M059J (cell line): ENCODE data around the gene OVOL1. TPM values are rescaled to one million over a fixed set of nuclear protein-coding genes. Genes with fewer than 3 reads are reported as not detected.

Experiments used
- DNase-seq: peaks from one replicate; pipeline ENCODE4 v3.0.0-alpha.2; 2012; ENCODE audit warnings: low read depth
- total RNA-seq: library from RNA; depleted of rRNA; stranded (reverse); fragments of >200 nt; shearing (Covaris generic); gene quantifications from 2 replicates; pipeline ENCODE4 v1.2.3, GENCODE V29; 2014

Gene OVOL1
- total RNA-seq, 1 experiment from 2014 or later = not detected

DNA sequence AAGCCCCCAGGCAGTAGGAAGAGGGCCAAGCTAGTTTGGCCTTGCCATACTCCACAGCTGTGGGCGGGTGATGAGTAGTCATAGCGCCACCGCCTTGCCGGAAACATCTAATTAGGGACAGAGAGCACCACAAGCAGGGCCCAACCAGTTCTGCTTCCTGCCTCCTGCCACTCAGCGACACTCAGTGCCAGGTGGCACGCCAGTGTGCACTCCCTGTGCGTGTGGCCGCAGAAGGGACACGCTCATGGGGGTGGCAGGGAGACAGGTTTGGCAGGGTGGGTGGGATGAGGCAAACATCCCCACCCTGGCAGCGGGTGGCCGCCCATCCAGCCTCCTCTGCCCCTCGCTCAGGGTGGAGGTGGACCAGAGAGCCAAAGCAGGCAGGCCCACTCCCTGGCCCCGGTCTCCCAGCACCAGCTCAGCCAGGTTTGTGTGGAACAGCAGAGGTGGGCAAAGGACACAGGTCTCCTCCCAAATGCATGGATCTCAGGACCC lies 4.9 kb downstream of the OVOL1 start:
- peak; percentile 60 for DNase-seq

DNA sequence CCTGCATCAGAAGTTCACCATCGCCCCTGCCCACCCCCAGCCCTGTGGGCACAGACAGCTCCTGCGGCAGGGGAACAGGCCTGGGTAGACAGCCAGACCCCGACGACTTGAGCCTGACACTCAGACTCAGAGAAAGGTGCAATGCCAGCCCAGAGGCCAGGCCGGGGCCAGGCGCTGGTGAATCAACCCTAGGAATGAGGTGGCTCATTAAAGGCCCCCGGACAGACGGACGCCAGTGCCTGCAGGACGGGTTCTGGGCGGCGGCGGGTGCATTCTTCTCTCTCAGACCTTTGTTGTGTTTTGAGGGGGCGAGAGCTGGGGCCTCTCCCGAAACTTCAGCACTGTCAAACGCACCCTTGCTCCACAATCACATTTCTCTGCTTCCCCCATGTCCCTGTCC lies 5.6 kb downstream of the OVOL1 start:
- peak; percentile 55 for DNase-seq

DNA sequence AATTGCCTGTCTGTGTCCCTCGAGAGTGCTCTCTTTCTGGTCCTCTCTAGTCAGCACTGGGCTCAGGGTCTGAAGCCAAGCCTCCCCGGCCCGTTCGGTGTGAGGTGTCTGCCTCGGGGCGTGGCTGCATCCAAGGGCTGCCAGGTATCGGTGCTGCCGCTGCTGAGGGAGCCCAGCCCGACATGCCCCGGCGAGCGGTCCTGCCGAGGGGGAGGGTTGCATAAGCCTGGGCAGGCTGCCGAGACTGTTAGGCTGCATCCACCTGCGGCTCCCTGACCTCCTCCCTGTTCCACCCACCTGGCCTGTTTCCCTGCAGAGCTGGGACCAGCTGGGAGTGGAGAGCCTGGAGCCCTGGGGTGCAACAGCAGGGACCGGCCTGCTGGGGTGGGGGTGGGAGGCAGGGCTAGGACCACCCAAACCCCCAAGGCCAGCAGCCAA lies 6.3 kb downstream of the OVOL1 start:
- DNase-seq = no peak

DNA sequence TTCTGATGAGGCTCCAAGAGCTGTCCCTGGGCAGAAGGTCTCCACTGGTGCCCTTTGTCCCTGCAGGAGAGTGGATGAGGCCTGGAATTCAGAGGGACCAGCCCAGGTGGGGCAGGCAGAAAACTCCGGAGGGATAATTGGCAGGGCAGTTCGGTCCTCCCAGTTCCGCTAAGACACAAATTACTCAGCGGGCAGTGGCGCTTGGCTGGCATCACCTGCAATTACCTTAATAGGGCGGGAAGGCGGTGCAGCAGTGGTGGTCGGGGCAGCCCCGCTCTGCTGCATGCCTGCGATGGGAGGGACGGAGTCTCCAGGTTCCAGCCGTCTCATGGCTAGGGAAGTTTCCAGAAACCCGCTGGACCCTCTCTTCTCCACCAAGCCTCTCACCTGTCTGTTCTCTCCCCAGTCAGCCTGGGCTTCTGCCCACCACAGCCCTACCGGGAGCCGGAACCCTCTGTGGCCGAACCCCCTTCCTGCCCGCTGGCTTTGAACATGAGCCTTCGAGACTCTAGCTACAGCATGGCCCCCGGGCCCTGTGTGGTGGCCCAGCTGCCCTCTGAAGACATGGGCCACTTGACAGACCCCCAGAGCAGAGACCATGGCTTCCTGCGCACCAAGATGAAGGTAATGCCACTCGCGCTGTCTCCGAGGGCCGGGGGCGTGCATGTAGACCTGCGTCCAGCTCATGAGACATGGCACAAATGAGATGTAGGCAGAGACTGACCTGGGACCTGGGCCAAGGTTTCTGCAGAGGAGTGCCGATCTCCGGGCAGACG lies 7.0 kb downstream of the OVOL1 start:
- DNase-seq = no peak

DNA sequence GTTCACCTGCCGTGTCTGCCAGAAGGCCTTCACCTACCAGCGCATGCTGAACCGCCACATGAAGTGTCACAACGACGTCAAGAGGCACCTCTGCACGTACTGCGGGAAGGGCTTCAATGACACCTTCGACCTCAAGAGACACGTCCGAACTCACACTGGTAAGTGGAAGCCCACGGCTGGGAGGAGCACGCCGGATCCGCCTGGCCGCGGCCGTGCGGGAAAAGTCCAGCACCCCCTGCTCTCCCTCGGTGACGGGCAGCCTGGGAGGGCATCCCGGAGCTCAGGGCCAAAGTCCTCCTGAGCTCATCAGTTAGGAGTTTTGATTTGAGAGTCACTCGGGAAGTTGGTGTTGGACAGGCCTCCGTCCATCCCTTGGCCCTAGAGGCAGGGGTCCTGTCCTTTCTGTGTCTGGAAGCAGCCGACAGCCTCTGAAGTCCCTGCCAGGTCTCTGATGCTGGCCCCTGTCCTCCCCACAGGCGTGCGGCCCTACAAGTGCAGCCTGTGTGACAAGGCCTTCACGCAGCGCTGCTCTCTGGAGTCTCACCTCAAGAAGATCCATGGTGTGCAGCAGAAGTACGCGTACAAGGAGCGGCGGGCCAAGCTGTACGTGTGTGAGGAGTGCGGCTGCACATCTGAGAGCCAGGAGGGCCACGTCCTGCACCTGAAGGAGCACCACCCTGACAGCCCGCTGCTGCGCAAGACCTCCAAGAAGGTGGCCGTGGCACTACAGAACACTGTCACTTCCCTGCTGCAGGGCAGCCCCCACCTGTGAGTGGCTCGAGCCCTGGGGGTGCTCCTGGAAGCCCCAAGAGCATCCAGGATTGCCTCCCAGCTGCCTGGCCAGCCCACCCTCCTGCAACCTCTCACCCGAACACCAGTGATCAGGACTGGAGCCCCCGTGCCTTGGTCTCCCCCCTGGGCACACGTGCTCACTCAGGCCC lies 8.0 kb downstream of the OVOL1 start:
- DNase-seq = no peak

DNA sequence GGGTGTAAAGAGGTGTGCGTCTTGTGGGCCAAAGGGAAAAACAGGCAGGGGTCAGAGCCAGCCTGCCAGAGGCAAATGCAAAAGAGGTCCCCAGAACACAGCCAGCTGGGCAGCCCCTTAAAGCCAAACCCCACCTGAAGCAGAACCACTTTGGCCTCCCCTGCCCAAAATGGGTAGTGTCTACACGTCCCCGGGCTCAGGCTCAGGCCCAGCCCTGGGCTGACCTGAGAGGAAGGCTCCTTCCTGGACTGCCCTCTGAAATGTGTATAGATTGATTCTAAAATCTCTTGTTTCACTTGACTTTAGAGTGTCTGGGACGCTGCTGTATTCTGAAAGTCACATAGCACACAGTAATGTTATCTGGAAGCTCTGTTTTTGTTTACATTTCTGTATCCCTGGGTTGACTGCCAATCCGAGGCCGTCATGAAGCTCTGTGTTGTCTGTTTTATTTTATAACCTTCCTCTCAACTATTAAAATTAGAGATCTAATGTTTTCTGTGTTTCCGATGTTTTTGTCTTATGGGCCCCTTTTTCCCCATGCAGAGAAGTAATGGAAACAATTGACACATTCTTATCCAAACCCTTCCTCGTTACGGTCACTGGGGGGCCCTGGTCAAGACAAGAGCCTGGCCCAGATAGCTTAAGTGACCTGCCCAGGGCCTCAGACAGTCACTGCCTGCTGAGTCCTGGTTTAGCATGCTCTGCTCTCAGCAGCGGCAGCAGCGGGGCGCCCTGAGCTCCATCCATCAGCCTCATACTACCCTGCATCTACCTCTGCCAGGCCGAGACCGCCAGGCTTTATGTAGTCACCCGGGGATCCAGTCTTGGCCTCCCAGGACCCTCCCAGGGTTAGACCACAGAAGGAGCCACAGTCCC lies 10.1 kb downstream of the OVOL1 start:
- no peak for DNase-seq

DNA sequence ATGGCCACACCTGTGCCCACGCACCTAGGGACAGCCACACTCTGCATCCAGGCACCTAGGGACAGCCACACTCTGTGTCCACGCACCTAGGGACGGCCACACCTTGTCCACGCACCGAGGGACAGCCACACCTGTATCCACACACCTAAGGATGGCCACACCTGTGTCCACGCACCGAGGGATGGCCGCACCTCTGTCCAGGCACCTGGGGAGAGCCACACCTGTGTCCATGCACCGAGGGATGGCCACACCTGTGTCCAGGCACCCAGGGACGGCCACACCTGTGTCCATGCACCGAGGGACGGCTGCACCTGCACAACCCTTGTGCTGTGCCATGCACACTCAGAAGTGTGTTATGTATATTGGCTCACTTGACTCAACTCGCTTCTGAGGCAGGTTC lies 10.8 kb downstream of the OVOL1 start:
- DNase-seq = no peak

DNA sequence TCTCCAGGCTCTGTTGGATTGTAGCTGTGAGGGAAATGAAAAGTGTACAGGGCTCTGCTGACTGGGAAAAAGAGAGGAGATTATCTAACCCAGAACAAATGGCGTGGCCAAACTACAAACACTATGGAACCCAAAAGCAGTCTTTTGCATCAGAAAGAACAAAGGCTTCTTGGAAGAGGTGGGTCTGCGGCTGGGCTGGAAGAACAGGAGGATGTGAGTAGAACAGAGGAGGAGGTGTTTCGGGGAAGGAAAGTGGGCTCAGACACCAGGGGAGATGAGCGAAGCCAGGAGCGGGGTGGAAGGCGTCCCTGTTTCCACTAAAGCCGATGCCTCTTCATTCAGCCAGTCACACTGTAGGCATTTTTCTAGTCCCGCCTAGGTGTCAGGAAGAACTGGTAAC lies 12.0 kb downstream of the OVOL1 start:
- DNase-seq = no peak

DNA sequence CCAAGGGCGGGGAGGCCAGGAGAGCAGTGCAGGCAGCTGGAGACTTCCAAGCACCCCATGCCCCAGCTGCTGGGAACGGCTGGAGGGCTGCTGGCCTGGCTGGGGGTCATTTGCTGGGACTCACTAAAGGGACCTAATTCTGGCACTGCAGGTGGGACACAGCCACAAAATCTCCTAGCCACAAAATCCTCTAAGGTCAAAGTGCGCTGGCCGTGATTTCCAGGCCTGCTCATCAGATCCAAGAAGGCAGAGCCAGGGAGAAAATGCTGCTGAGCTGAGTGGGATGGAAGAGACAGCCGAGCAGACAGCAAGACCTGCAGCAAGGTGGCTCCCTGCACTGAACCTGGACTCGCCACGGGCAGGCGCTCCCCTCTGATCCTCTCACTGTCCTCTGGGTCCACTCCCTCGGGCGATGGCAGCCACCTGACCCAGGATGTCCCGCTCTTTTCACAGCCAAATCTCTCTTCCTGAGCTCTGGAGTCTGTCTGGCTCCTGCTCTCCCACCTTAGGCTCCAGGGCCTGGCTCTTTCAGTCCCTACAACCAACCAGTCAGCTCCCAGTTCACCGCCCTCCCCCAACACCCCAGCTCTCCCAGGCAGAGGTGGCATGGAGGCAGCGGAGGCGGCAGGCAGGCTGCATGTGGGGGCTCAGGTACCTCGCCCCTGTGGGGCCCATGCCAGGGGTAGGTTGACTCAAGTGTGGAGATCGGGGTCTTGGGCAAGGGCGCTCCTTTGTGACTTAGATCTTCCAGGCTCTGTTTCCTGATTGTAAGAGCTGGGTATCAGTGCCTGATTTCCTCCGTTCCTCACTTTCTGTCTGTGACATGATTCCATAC lies 14.5 kb downstream of the OVOL1 start:
- DNase-seq = no peak

DNA sequence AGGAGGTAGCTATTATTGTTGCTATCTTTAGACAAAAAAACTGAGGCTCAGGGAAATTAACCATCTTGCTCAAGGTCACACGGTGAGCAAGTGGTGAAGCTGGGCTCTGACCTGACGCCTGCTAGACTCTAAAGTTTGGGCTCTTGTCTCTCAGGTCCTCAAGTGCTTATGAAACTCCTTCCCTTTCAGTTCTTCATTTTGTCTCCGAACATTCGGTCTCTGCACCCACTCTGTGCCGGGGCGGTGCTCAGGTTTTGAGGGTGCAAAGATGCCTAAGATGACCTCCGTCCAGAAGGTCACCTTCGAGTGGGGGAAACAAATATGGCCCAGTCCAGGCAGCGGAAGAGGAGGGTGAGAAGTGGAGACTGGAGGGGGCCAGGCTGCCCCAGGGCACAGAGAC lies 16.0 kb downstream of the OVOL1 start:
- no peak for DNase-seq

DNA sequence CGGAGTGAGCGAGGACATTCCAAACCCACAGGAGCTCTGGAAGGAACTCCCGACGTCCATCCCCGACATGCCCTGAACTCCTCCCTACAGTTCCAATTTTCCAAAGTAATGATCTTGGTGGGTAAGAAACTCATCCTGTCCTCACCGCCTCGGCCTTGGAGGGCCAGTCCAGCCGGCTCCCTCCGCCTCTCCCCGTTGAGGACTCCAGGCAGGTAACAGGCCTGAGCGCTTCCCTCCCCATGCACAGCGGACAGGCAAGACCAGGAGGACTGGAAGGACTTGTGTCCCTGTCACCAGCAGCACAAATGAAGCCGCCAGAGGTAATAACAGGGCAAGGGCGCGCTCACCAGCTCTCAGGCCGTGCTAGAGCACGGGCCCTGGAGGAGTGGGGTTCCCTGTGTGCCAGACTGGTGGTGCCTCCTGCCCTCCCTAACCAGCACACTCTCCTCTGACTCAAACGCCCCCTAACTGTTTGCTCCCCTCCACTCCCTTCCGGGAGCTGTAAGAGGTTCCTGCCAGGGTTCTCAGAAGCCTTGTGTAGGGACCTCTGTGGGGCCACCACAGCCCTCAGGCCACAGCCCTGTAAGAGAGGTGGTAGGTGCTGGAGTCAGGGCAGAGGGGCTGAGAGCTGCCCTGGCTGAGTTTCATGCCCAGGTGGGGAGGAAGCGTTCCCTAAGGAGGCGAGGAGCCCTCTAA lies 17.1 kb downstream of the OVOL1 start:
- DNase-seq = no peak

DNA sequence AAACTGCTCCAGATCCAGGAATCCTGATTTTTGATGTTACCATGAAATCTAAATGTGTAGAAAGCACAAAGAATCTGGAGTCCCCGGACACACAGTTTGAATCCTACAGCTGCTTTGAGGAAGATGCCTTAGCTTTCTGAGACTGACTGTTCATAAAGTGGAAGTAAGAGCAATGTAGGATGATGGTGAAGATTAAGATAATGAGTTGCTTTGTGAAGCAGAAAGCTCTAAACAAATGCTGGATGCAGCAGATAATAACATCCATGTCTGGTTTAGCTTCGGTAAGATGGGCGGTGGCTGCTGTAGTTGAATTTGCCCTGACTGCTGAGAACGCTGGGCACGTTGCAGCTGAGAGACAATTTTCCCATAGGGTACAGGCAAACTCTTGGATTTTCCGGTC lies 20.1 kb downstream of the OVOL1 start:
- DNase-seq = no peak

DNA sequence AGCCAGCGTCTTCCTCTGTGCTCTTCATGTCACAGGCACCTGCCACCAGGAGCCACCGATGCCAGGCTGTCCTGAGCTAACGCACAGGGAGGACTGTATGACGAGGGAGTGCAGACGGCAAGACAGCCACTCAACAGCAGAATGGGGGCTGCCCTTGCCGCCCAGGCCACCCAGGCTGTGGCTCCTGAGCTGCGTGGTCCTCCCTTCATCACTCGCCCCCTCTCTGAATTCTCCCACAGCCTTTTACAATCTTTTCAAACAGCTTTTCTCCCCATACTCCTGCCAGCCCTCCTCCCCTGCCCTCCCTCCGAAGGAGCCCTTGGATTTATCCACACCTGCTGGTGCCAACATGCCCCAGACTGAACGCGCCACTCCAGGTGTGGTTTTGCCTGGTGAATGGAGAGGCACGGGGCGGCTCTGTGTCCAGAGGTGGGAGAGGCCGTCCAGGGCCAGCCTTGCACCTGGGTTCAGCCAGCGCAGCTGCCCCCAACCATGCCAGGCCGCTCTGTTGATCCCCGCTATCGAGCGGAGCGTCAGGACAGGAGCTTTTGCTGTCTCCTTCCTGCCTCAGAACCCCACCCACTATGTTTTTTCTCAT lies 22.0 kb downstream of the OVOL1 start:
- DNase-seq = no peak

DNA sequence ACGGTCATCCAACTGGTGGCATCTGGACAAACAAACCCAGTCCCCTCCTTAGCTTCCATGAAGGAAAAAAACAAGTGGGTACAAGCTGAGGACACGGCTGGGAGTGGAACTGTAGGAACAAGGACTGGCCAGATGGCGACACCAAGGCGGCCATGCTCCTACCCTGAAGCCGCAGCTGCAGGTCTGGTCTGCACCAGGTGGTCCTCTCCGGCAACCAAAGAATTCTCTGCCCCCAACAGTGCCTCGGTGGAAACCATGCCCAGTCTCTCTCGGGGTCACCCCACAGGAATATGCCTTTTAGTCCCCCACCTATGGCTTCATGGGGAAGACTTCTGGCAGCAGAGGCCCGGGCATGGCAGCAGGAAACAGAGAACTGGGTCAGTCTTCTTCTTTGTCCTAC lies 22.6 kb downstream of the OVOL1 start:
- no peak for DNase-seq

DNA sequence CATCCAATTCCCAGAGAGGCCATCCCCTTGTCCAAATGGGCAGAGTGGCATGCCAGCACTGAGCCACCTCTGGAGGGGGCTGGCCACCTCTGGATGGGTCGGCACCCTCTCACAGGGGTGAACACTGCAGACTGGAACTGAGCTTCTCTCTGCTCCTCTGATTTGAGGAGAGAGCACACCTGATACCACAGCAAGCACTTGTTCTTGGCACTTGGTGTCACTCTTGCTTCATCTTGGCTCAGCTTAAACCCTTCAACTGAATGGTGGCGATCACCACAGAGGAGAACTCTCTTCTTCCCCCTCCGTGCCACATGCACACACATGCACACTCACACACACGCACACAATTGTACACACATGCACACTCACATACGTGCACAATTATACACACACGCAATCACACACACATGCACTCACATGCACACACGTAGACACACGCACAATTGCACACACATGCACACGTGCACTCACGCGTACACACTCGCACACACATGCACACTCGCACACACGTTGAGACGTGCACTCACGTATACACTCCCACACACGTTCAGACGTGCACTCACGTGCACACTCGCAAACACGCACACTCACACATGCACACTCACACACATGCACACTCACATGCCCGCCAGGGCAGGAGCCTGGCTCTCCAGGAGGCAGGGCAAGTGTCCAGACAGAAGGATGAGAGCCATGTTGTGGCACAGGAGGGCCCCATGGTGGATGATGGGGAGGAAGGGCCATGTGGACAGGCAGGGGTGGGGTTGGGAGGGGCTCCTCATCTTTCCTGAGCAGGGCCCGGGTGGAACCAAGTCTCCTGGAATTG lies 23.4 kb downstream of the OVOL1 start:
- no peak for DNase-seq

DNA sequence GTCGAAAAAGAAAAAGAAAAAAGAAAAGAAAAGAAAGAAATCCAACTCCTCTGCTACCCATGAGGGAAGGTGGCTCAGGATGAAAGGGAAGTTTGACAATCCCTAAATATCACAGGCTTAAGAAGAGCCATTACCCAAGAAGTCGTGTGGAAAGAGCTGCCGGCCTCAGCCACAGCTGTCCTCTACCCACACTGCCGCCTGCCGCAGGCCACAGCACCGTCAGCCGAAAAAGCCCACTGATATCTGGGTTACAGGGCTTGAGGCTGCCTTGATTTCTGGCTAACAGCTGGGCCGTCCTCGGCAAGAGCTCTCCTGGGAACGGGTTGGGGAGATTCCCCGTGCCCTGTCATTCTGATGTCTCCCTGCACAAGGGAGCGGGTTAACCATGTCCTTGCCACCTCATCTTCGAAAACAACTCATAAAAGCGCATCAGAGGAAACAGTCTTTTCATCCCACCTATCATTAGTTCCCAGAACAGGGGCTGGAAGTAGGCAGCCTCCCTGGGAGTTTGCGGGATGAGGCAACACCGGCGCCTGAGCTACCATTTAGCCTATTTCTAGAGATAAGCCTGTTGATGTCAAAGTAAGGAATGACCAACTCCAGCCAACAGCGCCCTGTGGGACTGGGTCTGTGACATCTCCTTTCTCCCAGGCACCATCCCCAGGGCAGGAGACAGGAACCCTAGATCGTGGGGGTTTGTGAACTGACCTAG lies 25.1 kb downstream of the OVOL1 start:
- DNase-seq = no peak

DNA sequence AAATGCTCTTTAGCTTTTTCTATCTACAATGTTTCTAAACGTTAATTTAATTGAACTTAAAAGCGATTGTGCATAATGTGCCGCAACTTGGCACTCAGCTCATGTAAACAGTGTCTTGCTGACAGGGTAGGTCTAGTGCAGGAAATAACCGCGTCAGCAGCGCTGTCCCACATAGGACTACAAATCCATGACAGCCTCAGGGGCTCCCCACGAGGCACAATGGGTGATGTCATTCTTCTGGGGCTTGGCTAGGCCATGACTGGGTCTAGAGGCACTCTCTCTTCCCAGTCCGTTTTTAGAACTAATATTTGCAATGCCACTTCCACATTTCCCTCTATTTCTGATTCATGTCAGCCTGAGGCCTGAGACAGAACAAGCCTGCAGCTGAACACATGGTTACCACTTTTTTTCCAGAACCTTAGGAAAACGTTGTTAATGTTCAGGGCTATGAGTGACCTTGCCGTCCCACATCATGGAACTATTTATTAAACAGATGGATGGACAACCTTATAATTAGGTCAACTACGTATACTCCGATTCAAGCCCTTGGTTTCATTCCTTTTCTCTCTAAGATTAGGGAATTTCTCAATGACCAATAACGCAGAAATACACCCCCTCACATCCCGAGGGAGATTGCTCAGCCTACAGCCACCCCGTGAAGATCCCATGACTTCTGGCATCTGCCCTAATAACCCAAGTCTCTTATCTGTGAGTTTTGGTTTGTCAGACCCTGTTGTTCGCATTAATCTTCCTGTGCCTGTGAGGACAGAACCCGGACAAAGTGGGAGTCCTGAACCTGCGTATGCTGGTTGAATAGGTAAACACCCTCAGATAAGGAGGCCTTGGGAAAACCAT lies 27.5 kb downstream of the OVOL1 start:
- DNase-seq = peak; percentile 13
